ENCODE measurements around the gene HCLS1.
"Not testable (repeated sequence)": the region's sequence is repeated elsewhere in the genome, so short reads cannot be mapped to it uniquely, and the experiment has no call there.

The HCLS1 gene

DNA sequence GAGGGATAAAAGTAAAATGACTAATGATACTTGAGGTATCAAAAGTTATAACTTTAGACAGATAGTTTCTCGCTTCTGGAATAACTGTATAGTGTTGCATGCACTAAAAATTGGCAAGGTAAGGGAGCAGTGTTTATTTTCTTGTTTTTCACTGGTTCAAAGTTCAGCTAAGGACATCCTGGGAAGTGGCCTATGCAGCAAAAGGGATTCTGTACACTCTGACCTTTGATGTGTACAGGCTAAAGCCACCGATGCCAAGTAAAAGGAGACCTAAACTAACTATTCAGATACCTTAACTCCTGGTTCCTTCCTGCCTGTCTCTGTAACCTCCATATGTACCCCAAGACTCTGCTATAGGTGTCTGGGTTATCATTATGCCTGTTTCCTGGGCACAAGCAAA lies 65.9 kb downstream of the HCLS1 start:
- no peak for DNase-seq

DNA sequence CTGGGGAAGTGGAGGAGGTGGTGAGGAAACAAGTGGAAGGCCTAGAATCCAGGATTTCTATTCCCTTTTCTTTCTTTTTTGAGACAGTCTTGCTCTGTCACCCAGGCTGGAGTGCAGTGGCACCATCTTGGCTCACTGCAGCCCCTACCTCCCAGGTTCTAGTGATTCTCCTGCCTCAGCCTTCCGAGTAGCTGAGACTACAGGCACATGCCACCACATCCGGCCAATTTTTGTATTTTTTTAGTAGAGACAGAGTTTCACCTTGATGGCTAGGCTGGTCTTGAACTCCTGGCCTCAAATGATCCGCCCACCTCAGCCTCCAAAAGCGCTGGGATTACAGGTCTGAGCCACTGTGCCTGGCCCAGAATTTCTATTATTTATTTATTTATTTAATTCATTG lies 66.9 kb downstream of the HCLS1 start:
- DNase-seq, result not testable (repeated sequence)

DNA sequence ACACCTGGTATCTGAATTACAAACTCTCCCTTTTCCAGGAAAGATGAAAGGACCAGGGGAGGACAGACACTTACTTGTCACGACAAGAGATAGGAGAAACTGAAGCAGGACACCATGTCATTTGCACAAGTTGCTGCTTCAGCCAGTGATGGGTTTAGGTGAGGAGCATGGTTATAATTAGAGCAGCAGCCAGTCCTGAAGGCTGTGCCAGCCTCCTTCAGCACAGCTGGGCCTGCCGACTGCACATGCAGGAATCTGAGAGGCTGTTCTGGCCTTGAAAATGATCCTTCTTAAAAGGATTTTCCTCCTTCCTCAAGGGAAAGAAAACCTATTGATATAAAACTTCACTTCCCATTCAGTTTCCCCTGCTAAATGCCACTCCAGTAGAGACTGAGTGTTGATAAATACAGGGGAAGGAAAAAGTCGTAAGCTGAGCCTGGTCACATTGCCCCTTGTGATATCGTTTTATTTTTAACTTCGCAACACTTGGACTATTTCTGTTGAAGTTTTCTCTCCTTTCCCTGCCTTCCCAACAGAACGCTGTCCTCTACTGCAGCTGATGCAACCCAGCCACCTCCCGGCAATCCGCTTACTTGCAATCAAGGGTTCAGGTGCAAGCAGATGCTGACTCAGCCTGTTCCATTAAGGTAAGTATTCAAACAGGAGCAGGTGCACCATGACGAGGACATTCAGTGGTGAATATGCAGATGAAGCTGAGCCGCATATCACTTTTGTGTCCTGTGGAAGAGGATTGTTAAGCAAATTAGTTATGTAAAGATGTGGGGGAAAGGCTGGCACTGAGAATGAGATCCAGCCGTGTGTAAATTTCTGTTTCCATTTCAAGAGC lies 67.6 kb downstream of the HCLS1 start, which contains the start of gene FBXO40:
Gene FBXO40, plus strand, starts transcription at position 524 of the 847 bp plus-strand sequence. CDS start 27,197 bp downstream, outside the sequence.
- DNase-seq, result no peak

DNA sequence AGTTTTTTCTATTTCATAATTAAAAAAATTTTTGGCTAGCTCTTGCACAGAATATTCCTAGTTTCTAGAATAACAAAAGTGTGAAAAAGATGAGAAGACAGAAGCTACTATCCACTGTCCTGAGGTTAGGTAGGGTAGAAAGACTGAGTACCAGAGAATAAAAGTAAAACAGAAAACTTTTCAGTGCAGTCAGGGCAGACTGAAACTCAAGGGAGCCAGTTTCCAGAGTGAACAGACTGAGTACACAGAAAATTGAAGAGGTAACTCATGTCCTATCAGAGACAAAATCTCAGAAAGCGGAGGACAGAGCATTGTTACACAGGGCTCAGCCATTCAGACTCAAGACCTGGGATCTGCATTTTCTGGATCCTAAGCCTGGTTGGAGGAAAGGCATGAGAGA lies 76.3 kb downstream of the HCLS1 start:
- DNase-seq, result no peak

DNA sequence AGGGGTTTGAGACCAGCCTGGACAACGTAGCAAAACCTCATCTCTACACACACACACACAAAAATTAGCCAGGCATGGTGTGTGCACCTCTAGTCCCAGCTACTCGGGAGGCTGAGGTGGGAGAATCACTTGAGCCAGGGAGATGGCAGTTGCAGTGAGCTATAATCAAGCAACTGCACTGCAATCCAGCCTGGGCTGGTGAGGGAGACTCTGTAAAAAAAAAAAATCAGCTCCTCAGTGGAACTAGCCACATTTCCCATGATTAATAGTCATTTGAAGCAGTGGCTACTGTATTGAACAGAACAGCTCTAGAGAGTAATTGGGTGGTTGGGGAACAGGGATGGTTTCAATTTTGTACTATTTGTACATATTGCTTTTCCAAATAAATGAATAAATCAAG lies 79.0 kb downstream of the HCLS1 start:
- no peak for DNase-seq

Data from suppressor macrophage treated with lipopolysaccharide for 1 hour (primary cell).